ENCODE measurements around the gene CMIP.

DNA sequence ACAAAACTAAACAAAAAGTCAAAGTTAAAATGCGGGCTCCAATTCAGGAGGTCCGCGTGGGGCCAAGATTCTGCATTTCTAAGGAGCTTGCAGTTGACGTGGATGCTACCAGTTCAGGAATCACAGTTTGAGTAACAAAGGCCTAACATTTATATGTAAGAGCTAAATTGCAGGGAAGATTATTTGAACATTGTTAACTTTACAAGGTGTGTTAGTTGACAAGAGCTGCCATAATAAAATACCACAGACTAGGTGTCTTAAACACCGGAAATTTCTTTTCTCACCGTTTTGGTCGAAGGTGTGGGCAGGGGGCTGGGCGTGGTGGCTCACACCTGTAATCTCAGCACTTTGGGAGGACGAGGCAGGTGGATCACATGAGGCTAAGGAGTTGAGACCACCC, 24.8 kb upstream of the CMIP start:
- TF ChIP-seq, protein P1, sequence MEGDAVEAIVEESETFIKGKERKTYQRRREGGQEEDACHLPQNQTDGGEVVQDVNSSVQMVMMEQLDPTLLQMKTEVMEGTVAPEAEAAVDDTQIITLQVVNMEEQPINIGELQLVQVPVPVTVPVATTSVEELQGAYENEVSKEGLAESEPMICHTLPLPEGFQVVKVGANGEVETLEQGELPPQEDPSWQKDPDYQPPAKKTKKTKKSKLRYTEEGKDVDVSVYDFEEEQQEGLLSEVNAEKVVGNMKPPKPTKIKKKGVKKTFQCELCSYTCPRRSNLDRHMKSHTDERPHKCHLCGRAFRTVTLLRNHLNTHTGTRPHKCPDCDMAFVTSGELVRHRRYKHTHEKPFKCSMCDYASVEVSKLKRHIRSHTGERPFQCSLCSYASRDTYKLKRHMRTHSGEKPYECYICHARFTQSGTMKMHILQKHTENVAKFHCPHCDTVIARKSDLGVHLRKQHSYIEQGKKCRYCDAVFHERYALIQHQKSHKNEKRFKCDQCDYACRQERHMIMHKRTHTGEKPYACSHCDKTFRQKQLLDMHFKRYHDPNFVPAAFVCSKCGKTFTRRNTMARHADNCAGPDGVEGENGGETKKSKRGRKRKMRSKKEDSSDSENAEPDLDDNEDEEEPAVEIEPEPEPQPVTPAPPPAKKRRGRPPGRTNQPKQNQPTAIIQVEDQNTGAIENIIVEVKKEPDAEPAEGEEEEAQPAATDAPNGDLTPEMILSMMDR (conservative IDR thresholded peaks at IDR 0.05; ENCODE audit: low read length), result no peak
- no peak for TF ChIP-seq EZH2phosphoT487 (IDR thresholded peaks at IDR 0.05; ENCODE audit: borderline replicate concordance)

Data from Loucy (cell line).